GM12892 (cell line): ENCODE measurements around the gene FGFRL1.

Source experiments
- DNase-seq: peaks from one replicate; pipeline ENCODE4 v3.0.0; 2011; ENCODE audit not compliant: insufficient read length
- FAIRE-seq: peaks from 2 replicates; lab custom pipeline; 2011; peaks lifted over from hg19 to GRCh38; lab: Jason Lieb, UNC
- POLR2A ChIP-seq: IDR thresholded peaks from 2 replicates; pipeline ENCODE4 v1.6.1; 2011; ENCODE audit warnings: low read depth, low read length, control low read depth
- TAF1 ChIP-seq: IDR thresholded peaks from 2 replicates; pipeline ENCODE4 v1.6.1; 2011; ENCODE audit warnings: low read depth, mild to moderate bottlenecking, control low read depth, low read length, borderline replicate concordance

Gene FGFRL1

DNA sequence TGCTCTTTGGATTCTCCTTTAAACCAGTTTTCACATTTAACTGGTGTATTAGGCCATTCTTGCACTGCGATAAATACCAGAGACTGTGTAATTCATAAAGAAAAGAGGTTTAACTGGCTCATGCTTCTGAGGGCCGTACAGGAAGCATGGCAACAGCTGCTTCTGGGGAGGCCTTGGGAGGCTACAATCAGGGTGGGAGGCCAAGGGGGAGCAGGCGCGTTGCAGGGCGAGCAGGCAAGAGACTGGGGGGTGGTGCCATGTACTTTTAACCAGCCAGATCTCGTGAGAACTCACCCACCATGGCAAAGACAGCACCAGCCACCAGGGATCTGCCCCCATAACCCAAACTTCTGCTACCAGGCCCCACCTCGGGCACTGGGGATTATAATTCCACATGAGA lies 63.8 kb downstream of the FGFRL1 start:
- TF ChIP-seq POLR2A: no peak
- DNase-seq (no peak), FAIRE-seq (no peak)

DNA sequence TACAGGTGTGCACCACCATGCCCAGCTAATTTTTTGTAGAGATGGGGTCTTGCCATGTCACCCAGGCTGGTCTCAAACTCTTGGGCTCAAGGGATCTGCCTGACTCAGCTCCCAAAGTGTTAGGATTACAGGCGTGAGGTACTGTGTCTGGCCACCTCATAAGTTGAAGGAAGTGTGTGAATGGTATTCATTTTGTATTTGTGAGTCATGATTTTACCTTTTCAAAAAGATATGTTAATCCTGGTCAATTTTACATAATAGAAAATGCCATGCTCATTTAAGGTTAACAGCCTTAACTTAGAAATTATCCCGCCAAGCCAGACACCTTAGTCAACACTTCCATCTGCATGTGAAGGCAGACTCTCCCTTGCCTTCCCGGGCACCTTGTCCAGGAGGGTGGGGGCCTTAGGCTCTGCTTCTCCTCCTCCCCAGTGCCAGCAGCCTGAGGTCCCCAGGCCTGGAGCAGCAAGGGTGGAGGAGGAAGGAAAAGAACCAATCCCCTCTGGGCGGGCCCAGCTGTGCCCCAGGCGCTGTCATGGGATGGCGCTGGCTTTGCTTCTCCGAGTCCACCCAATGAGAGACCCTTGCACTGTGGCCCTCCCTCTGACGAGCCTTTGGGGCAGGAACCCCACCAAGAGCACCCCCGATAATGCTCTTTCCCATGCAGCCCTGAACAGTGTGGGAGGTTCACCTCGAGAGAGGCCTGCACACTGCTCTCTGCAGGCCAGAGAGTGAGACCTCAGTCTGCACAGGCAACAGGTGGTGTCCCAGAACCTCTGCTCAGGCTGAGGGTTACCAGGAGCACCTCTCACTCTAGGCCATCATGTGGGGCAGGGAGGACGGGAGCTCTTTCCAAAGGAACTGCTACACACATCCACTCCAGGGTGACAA lies 64.6 kb downstream of the FGFRL1 start:
- DNase-seq (no peak), FAIRE-seq (no peak)
- no peak for TF ChIP-seq TAF1
